Measurements from ENCODE around the gene AMN. TPM values are rescaled to one million over a fixed set of nuclear protein-coding genes. Genes with fewer than 3 reads are reported as not detected.

Gene AMN
- total and polyA plus RNA-seq, 4 donors: 2.1 to 51.2 (median 8.6) TPM

GRCh38 chr14:102897299-102898027 is 25.0 kb upstream of the AMN start:
- Histone ChIP-seq H3K9me3 (ENCODE audit: control insufficient read depth in 4 of 4, low read length in 3 of 4) (no peaks in the 10 kb centered on the region), H3K27ac (ENCODE audit: low read depth in 1 of 2, low read length in 2 of 2) (no peak overlapping the region), H3K4me1 (ENCODE audit: control insufficient read depth in 4 of 4, insufficient read depth in 4 of 4, low read length in 3 of 4) (peaks cover 0 to 10% (median 4%) of the 10 kb centered on the region in 4 donors), H3K4me3 (ENCODE audit: low read depth in 1 of 3, low read length in 3 of 3) (no peak overlapping the region), H3K36me3 (ENCODE audit: control insufficient read depth in 4 of 4, insufficient read depth in 3 of 4, low read depth in 1 of 4, low read length in 3 of 4) (peaks cover 0 to 16% (median 5%) of the 10 kb centered on the region in 4 donors), H3K27me3 (ENCODE audit: control insufficient read depth in 4 of 4, insufficient read depth in 4 of 4, low read length in 3 of 4) (no peaks in the 10 kb centered on the region), H3K9ac (ENCODE audit: low read depth in 1 of 2, low read length in 2 of 2) (no peak overlapping the region)
- TF ChIP-seq FOXA2 (IDR thresholded peaks at IDR 0.05) (no peak), HNF4A (conservative IDR thresholded peaks at IDR 0.05) (no peak), YY1 (IDR thresholded peaks at IDR 0.05) (no peak), FOXA1 (IDR thresholded peaks at IDR 0.05) (no peak), SP1 (IDR thresholded peaks at IDR 0.05) (no peak), TAF1 (conservative IDR thresholded peaks at IDR 0.05) (no peak), GABPA (IDR thresholded peaks at IDR 0.05 in 1 of 2, conservative IDR thresholded peaks at IDR 0.05 in 1 of 2) (no peak), NR2F2 (IDR thresholded peaks at IDR 0.05) (no peak), HNF4G (IDR thresholded peaks at IDR 0.05) (no peak)
- TF ChIP-seq, protein P1, sequence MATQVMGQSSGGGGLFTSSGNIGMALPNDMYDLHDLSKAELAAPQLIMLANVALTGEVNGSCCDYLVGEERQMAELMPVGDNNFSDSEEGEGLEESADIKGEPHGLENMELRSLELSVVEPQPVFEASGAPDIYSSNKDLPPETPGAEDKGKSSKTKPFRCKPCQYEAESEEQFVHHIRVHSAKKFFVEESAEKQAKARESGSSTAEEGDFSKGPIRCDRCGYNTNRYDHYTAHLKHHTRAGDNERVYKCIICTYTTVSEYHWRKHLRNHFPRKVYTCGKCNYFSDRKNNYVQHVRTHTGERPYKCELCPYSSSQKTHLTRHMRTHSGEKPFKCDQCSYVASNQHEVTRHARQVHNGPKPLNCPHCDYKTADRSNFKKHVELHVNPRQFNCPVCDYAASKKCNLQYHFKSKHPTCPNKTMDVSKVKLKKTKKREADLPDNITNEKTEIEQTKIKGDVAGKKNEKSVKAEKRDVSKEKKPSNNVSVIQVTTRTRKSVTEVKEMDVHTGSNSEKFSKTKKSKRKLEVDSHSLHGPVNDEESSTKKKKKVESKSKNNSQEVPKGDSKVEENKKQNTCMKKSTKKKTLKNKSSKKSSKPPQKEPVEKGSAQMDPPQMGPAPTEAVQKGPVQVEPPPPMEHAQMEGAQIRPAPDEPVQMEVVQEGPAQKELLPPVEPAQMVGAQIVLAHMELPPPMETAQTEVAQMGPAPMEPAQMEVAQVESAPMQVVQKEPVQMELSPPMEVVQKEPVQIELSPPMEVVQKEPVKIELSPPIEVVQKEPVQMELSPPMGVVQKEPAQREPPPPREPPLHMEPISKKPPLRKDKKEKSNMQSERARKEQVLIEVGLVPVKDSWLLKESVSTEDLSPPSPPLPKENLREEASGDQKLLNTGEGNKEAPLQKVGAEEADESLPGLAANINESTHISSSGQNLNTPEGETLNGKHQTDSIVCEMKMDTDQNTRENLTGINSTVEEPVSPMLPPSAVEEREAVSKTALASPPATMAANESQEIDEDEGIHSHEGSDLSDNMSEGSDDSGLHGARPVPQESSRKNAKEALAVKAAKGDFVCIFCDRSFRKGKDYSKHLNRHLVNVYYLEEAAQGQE (IDR thresholded peaks at IDR 0.05): no peak
- TF ChIP-seq, protein P2, sequence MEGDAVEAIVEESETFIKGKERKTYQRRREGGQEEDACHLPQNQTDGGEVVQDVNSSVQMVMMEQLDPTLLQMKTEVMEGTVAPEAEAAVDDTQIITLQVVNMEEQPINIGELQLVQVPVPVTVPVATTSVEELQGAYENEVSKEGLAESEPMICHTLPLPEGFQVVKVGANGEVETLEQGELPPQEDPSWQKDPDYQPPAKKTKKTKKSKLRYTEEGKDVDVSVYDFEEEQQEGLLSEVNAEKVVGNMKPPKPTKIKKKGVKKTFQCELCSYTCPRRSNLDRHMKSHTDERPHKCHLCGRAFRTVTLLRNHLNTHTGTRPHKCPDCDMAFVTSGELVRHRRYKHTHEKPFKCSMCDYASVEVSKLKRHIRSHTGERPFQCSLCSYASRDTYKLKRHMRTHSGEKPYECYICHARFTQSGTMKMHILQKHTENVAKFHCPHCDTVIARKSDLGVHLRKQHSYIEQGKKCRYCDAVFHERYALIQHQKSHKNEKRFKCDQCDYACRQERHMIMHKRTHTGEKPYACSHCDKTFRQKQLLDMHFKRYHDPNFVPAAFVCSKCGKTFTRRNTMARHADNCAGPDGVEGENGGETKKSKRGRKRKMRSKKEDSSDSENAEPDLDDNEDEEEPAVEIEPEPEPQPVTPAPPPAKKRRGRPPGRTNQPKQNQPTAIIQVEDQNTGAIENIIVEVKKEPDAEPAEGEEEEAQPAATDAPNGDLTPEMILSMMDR (IDR thresholded peaks at IDR 0.05; ENCODE audit: low read depth, low read length, missing input control): no peak
- WGBS: 96% methylated on average over 14 of the region's 14 CpGs
- DNase-seq (ENCODE audit: low spot score): no peak

DNA sequence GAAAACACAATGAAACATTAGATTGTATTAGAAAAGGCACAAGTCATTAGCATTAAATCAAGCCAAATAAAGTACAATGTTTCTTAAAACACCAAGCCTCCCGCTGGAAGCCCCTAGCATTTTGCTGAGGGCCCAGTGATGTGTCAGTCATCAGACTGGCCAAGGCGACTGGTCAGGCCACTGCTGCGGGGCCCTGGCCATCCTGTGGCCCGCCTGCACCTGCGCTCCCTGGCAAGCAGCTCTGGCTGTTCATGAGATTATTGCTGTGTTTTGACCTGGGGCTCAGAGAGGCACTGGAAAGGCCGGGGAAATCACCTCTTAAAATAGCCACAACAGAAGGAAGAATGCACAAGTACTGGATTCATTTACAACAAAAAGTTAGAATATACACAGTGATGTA is 24.2 kb upstream of the AMN start:
- Histone ChIP-seq H3K36me3 (ENCODE audit: control insufficient read depth in 4 of 4, insufficient read depth in 3 of 4, low read depth in 1 of 4, low read length in 3 of 4) (peaks cover 0 to 16% (median 8%) of the 10 kb centered on the region in 4 donors), H3K27ac (ENCODE audit: low read depth in 1 of 2, low read length in 2 of 2) (no peak overlapping the region), H3K27me3 (ENCODE audit: control insufficient read depth in 4 of 4, insufficient read depth in 4 of 4, low read length in 3 of 4) (no peaks in the 10 kb centered on the region), H3K9me3 (ENCODE audit: control insufficient read depth in 4 of 4, low read length in 3 of 4) (no peaks in the 10 kb centered on the region), H3K9ac (ENCODE audit: low read depth in 1 of 2, low read length in 2 of 2) (no peak overlapping the region), H3K4me1 (ENCODE audit: control insufficient read depth in 4 of 4, insufficient read depth in 4 of 4, low read length in 3 of 4) (peaks cover 0 to 8% (median 2%) of the 10 kb centered on the region in 4 donors), H3K4me3 (ENCODE audit: low read depth in 1 of 3, low read length in 3 of 3) (no peak overlapping the region)
- WGBS: 96% methylated on average over 6 of the region's 6 CpGs
- TF ChIP-seq YY1 (IDR thresholded peaks at IDR 0.05): no peak
- TF ChIP-seq EGR1 (IDR thresholded peaks at IDR 0.05; ENCODE audit: low read depth in 2 of 2): no peak
- TF ChIP-seq TAF1 (conservative IDR thresholded peaks at IDR 0.05): no peak
- TF ChIP-seq NR2F2 (IDR thresholded peaks at IDR 0.05): no peak
- TF ChIP-seq FOXA1 (IDR thresholded peaks at IDR 0.05): no peak
- no peak for TF ChIP-seq SP1 (IDR thresholded peaks at IDR 0.05)
- TF ChIP-seq, protein P1 (IDR thresholded peaks at IDR 0.05): no peak
- no peak for TF ChIP-seq MAX (IDR thresholded peaks at IDR 0.05)
- TF ChIP-seq JUND (IDR thresholded peaks at IDR 0.05): no peak
- no peak for TF ChIP-seq HNF4A (conservative IDR thresholded peaks at IDR 0.05)
- TF ChIP-seq RXRA (IDR thresholded peaks at IDR 0.05): no peak
- TF ChIP-seq HNF4G (IDR thresholded peaks at IDR 0.05): no peak
- no peak for TF ChIP-seq RAD21 (IDR thresholded peaks at IDR 0.05)
- no peak for TF ChIP-seq ATF3 (IDR thresholded peaks at IDR 0.05)
- no peak for DNase-seq (ENCODE audit: low spot score)

Data from liver (tissue), 9 donors.